ENCODE results near the gene ELAVL2. TPM values are rescaled to one million over a fixed set of nuclear protein-coding genes. Genes with fewer than 3 reads are reported as not detected.

The ELAVL2 gene
- total and polyA plus RNA-seq, 2 of the 4 experiments (the other 2 are of a cell fraction) = 0.36 TPM; not detected in 1

DNA sequence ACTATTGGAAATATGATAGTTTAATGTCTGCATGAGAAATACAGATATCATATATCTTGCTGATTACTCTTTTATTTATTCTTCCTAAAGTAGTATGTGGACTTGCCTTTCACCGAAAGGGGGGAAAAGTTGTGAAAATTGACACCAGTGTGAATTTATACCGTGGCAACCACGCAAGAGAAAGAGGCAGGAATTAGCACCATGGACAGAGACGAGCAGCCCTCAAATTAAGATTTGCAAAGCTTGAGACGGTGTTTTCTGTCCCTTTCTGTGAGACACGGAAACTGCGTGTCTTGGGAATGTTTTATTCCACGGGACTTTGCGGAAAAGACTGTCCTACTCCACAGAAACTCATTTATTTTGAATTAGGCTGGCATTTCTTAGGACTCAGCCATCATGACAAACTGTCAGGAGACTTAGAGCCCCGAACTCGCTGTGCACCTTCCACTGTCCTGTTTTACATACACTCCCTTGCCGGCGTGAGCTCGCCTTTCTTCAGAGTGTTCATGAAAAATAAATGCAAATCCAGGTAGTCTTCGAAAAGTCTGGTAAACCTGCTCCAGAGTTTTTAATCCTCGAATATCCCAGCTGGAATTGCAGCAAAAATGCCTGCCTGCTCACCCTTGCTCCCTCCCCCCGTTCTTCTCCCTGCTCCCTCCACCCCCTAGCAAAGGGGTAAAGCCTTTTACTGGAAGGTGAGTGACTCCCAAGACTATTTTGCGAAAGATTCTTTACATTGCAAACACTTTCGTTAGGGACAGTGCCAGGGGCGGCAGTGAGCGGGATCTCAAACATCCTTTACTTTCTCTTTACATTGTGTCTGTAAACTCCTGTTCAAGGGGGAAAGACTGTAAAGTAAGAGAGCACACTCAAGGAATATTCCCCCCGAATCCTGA lies 3.8 kb upstream of the ELAVL2 start:
- intact Hi-C loops (cut with micrococcal nuclease) = no loop called here
- no peak for ATAC-seq (ENCODE audit: low read depth)
- CTCF ChIA-PET = no interaction called here

More for the DNA sequence above, 3.8 kb upstream of the ELAVL2 start:
- Histone ChIP-seq H2BK120ac (ENCODE audit: low read depth, low read length) (no peak overlapping the region), H3K4ac (ENCODE audit: low read depth, low read length) (no peak overlapping the region), H3K56ac (ENCODE audit: extremely low read depth, insufficient read depth, low read length) (no peak overlapping the region), H2AK9ac (replicated peaks; ENCODE audit: low read depth, low read length, poor library complexity) (no peak overlapping the region), H2BK20ac (ENCODE audit: low read depth, low read length) (no peak overlapping the region), H2BK5ac (ENCODE audit: low read depth, low read length, poor library complexity, severe bottlenecking) (no peak overlapping the region), H3K14ac (replicated peaks; ENCODE audit: low read depth, low read length) (no peak overlapping the region), H3K9ac (ENCODE audit: low read depth, low read length) (no peak overlapping the region), H4K91ac (ENCODE audit: insufficient read depth, low read depth, low read length) (no peak overlapping the region), H3K36me3 (ENCODE audit: control insufficient read depth, insufficient read depth, low read length) (no peaks in the 10 kb centered on the region), H3K4me1 (ENCODE audit: control insufficient read depth, insufficient read depth, low read length) (no peaks in the 10 kb centered on the region), H4K20me1 (ENCODE audit: insufficient read depth, low read length) (no peaks in the 10 kb centered on the region), H3K4me3 (ENCODE audit: insufficient read depth, low read depth, low read length) (no peak overlapping the region), H3K27me3 (ENCODE audit: control insufficient read depth, insufficient read depth, low read length) (no peaks in the 10 kb centered on the region), H3K79me1 (ENCODE audit: low read depth in 1 of 2, low read length in 2 of 2) (no peaks in the 10 kb centered on the region), H3K9me1 (ENCODE audit: insufficient read depth, low read length) (no peaks in the 10 kb centered on the region), H3K4me2 (ENCODE audit: low read depth, low read length) (no peak overlapping the region), H2BK15ac (ENCODE audit: low read depth, low read length) (no peak overlapping the region), H4K5ac (ENCODE audit: low read depth, low read length) (no peak overlapping the region), H2AK5ac (ENCODE audit: low read depth, low read length) (no peak overlapping the region), H3K23ac (ENCODE audit: low read depth, low read length) (no peak overlapping the region), H3K18ac (ENCODE audit: low read depth, low read length) (no peak overlapping the region), H2AFZ (replicated peaks; ENCODE audit: low read length, poor library complexity) (no peak overlapping the region), H3K27ac (ENCODE audit: insufficient read depth, low read length) (no peak overlapping the region), H3K9me3 (ENCODE audit: control insufficient read depth, insufficient read depth, low read length) (no peaks in the 10 kb centered on the region), H4K8ac (ENCODE audit: low read depth in 2 of 2, low read length in 2 of 2) (no peak overlapping the region)
- TF ChIP-seq, protein P1, sequence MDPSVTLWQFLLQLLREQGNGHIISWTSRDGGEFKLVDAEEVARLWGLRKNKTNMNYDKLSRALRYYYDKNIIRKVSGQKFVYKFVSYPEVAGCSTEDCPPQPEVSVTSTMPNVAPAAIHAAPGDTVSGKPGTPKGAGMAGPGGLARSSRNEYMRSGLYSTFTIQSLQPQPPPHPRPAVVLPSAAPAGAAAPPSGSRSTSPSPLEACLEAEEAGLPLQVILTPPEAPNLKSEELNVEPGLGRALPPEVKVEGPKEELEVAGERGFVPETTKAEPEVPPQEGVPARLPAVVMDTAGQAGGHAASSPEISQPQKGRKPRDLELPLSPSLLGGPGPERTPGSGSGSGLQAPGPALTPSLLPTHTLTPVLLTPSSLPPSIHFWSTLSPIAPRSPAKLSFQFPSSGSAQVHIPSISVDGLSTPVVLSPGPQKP (IDR thresholded peaks at IDR 0.05; ENCODE audit: borderline replicate concordance, low read depth, low read length) = no peak
- no peak for TF ChIP-seq MAFK (IDR thresholded peaks at IDR 0.05; ENCODE audit: low read depth, low read length)
- BruUV-seq (replicated peaks) = no TSS peak
- peak; percentile 2 for DNase-seq
- 7% methylated on average over 2 of the region's 22 CpGs; no CpG with 5 or more reads in 1 of the 2 experiments for WGBS, 2 experiments (ENCODE audit: extremely low coverage in 2 of 2, insufficient read length in 1 of 2)
- in situ Hi-C loops (cut with MboI; ENCODE audit: low sequenced_read_pairs) = no loop called here
- POLR2A ChIA-PET (ENCODE audit: unreplicated experiment) = no interaction called here
- dilution Hi-C loops (cut with HindIII; ENCODE audit: low sequenced_read_pairs, unreplicated experiment) = no loop called here
